Measurements from ENCODE around the gene COG2.

The COG2 gene

DNA sequence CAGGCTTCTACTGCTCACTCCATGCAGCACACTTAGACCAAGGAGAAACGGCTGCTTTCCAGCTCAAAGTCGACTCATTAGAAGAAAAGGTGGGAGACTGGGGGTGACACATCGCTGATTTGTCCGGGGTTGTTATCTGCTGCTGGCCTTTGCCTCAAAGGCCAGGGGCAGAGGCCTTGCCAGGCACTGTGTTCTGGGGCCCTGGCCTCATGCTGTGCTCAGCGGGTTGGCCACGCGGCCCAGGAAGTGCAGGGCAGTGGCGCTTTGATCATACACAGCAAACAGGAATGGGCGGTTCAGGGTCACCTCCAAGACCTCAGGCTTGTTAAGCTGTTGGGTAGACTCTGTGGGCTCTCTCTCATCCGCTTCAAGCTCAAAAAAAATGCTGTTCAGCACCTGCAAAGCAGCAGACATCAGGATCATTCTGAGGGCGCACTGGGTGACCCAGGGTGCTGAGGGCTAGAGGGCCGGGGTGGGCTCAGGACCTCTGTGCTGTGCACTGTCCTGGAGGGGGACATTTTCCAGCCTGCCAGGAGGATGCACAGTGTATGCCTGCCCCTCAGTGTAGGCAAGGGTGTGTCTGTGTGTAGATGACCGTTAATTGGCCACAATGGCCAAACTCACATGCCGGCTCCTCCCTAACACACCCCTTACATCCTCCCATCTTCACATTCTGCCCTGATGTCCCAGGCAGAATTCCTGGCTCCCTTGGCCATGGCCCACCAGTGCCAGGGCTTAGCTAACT lies 60.8 kb downstream of the COG2 start:
- no peak overlapping the region for H3K9ac ChIP-seq (ENCODE audit: low read depth, low read length)
- no peaks in the 10 kb centered on the region for H3K9me3 ChIP-seq (ENCODE audit: insufficient read depth, low read depth, low read length)
- H3K4me3 ChIP-seq (ENCODE audit: low read length): no peak overlapping the region
- H3K4me1 ChIP-seq (ENCODE audit: insufficient read depth, low read length): no peaks in the 10 kb centered on the region
- H3K27ac ChIP-seq (ENCODE audit: low read length): no peak overlapping the region
- H3K27me3 ChIP-seq (ENCODE audit: insufficient read depth, low read length): no peaks in the 10 kb centered on the region
- no peaks in the 10 kb centered on the region for H3K36me3 ChIP-seq (ENCODE audit: insufficient read depth, low read depth, low read length)

- Histone ChIP-seq H3K27me3 (ENCODE audit: insufficient read depth, low read length) (no peaks in the 10 kb centered on the region), H3K27ac (ENCODE audit: low read length) (no peak overlapping the region), H3K36me3 (ENCODE audit: insufficient read depth, low read depth, low read length) (no peaks in the 10 kb centered on the region), H3K9ac (ENCODE audit: low read depth, low read length) (no peak overlapping the region), H3K4me1 (ENCODE audit: insufficient read depth, low read length) (no peaks in the 10 kb centered on the region), H3K4me3 (ENCODE audit: low read length) (no peak overlapping the region), H3K9me3 (ENCODE audit: insufficient read depth, low read depth, low read length) (no peaks in the 10 kb centered on the region)
Measured at GRCh38 chr1:230703679-230704385, 61.6 kb downstream of the COG2 start.

DNA sequence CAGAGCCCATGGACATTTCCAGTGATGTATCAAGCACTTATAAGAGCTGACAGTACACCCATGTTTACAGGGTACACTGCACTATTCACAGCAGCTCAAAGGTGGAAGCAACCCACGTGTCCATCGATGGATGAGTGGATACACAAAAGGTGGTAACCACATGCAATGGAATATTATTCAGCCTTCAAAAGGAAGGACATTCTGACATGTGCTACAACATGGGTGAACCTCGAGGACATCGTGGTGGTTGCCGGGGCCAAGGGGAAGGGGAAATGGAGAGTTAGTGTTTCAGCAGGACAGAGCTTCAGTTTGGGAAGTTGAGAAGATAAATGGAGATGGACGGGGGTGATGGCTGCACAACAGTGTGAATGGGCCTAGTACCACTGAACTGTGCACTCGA lies 62.5 kb downstream of the COG2 start:
- H3K36me3 ChIP-seq (ENCODE audit: insufficient read depth, low read depth, low read length): no peaks in the 10 kb centered on the region
- no peak overlapping the region for H3K9ac ChIP-seq (ENCODE audit: low read depth, low read length)
- H3K4me1 ChIP-seq (ENCODE audit: insufficient read depth, low read length): no peaks in the 10 kb centered on the region
- no peak overlapping the region for H3K27ac ChIP-seq (ENCODE audit: low read length)
- no peaks in the 10 kb centered on the region for H3K27me3 ChIP-seq (ENCODE audit: insufficient read depth, low read length)
- no peak overlapping the region for H3K4me3 ChIP-seq (ENCODE audit: low read length)
- no peaks in the 10 kb centered on the region for H3K9me3 ChIP-seq (ENCODE audit: insufficient read depth, low read depth, low read length)

GRCh38 chr1:230705289-230706019 lies 63.2 kb downstream of the COG2 start:
- Histone ChIP-seq H3K4me3 (ENCODE audit: low read length) (no peak overlapping the region), H3K36me3 (ENCODE audit: insufficient read depth, low read depth, low read length) (no peaks in the 10 kb centered on the region), H3K27ac (ENCODE audit: low read length) (no peak overlapping the region), H3K27me3 (ENCODE audit: insufficient read depth, low read length) (no peaks in the 10 kb centered on the region), H3K9ac (ENCODE audit: low read depth, low read length) (no peak overlapping the region), H3K4me1 (ENCODE audit: insufficient read depth, low read length) (no peaks in the 10 kb centered on the region), H3K9me3 (ENCODE audit: insufficient read depth, low read depth, low read length) (no peaks in the 10 kb centered on the region)

DNA sequence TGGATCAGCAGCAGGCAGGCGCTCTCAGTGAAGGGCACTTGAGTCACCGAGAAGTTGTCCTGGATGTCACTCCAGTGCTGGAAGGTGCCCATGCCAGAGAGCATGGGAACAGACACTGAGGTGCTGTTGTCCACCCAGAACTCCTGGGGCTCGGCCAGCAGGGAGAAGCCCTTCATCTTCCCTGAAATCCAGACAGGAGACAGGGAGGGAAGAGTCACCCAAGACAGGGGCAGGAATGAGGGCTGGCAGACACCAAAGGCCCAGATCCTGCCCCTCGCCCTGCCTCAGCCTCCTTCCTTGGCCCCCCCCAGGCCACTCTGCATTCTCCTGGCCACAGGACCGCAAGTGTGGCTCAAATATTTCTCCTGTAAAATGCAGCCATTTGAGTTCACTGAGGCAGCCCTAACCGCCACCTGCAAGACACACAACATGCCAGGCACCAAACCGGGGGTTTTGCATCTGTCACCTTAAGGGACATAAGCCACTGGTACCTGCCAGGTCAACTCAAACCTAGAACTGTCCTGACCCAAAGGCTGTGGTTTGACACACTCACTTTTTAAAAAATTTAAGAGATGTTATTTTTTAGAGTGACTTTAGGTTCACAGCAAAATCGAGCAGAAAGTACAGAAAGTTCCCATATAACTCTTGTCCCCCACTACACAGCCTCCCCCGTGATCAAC lies 63.9 kb downstream of the COG2 start:
- no peaks in the 10 kb centered on the region for H3K36me3 ChIP-seq (ENCODE audit: insufficient read depth, low read depth, low read length)
- H3K4me3 ChIP-seq (ENCODE audit: low read length): no peak overlapping the region
- no peak overlapping the region for H3K9ac ChIP-seq (ENCODE audit: low read depth, low read length)
- H3K27ac ChIP-seq (ENCODE audit: low read length): no peak overlapping the region
- H3K9me3 ChIP-seq (ENCODE audit: insufficient read depth, low read depth, low read length): no peaks in the 10 kb centered on the region
- no peaks in the 10 kb centered on the region for H3K27me3 ChIP-seq (ENCODE audit: insufficient read depth, low read length)
- no peaks in the 10 kb centered on the region for H3K4me1 ChIP-seq (ENCODE audit: insufficient read depth, low read length)

DNA sequence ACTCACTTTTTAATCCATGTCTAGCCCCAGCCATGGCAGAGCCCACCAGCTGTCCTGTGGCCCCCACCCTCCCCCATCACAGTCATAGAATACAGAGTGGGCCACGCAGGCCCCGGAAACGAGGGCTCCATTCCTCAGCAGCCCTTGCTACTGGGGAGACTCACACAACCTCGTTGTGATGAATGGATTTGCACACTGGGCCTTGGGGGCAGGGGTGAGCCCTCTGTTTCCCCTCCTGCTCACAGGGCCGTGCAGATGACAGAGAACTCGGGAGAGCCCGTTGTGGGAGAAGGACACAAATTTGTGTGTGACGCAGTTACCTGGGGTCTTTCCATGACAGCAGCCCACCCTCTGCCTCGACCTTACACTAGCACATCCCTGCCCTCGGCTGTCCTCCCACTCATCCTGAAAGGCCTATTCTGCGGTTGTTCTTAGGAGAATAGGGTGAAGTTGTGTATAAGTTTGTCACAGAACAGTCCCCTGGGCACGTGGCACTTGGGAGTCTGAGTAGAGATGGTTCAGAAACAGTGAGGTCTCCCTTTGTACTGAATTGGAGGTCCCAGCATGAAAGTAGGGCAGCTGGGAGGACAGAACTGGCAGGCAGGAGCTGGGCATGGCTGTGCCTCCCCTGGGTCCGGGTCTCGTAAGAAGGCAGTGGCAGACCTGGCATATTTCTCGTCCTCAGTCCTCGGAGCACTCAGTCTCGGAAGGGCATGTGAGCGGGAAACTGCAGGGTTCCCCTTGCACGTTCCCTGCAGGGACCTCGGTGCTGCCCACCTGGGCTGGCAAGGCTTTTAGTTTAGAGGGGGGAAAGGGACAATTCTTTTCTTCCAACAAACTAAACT lies 64.8 kb downstream of the COG2 start:
- H3K36me3 ChIP-seq (ENCODE audit: insufficient read depth, low read depth, low read length): no peaks in the 10 kb centered on the region
- H3K27ac ChIP-seq (ENCODE audit: low read length): no peak overlapping the region
- H3K27me3 ChIP-seq (ENCODE audit: insufficient read depth, low read length): no peaks in the 10 kb centered on the region
- H3K9me3 ChIP-seq (ENCODE audit: insufficient read depth, low read depth, low read length): no peaks in the 10 kb centered on the region
- H3K4me3 ChIP-seq (ENCODE audit: low read length): no peak overlapping the region
- H3K4me1 ChIP-seq (ENCODE audit: insufficient read depth, low read length): 0 out of 2 replicates have a peak, but pooled peaks cover 2% of the 10 kb centered on the region
- no peak overlapping the region for H3K9ac ChIP-seq (ENCODE audit: low read depth, low read length)

GRCh38 chr1:230707732-230708630 lies 65.7 kb downstream of the COG2 start:
- H3K4me3 ChIP-seq (ENCODE audit: low read length): no peak overlapping the region
- H3K4me1 ChIP-seq (ENCODE audit: insufficient read depth, low read length): 0 out of 2 replicates have a peak, but pooled peaks cover 4% of the 10 kb centered on the region
- no peak overlapping the region for H3K9ac ChIP-seq (ENCODE audit: low read depth, low read length)
- no peaks in the 10 kb centered on the region for H3K9me3 ChIP-seq (ENCODE audit: insufficient read depth, low read depth, low read length)
- no peaks in the 10 kb centered on the region for H3K36me3 ChIP-seq (ENCODE audit: insufficient read depth, low read depth, low read length)
- no peak overlapping the region for H3K27ac ChIP-seq (ENCODE audit: low read length)
- H3K27me3 ChIP-seq (ENCODE audit: insufficient read depth, low read length): no peaks in the 10 kb centered on the region

DNA sequence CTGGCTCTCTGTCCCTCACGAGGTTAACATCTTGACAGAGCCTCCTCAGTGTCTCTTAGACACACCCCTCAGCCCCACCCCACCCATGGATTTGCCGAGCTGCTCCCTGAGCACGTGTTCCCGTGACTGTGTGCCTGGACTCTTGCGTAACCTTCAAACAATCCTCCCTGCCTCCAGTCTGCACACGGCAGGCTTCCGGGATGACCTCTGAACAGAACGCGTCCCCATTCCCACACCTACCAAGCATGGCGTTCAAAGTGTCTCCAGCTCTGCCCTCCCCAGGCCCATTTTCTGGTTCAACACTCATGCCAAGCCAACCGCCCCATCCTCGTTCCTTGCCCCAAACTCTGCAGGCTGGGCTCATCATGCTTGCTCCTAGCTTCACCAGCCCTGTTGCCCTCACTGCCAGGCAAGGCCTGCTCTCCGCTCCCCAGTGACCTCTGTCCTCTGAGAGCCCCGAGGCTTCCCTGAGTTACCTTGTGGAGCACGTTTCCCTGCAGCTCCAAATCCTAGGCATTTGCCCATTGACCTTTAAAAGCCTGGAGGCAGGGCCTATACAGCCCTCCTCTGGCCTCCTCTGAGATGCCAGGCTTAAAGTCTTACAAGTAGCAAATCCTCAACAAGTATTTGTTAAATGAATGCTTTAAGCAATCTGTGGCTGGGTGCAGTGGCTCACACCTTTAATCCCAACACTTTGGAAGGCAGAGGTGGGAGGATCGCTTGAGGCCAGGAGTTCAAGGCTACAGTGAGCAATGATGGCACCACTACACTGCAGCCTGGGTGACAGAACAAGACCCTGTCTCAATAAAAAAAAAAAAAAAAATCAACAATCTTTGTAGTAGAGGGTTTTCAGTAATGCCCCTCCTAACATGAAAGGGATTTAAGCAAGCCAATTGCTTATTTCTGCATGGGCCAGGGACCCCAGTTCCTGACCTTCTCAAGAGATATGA lies 66.6 kb downstream of the COG2 start:
- Histone ChIP-seq H3K9ac (ENCODE audit: low read depth, low read length) (no peak overlapping the region), H3K4me1 (ENCODE audit: insufficient read depth, low read length) (0 out of 2 replicates have a peak, but pooled peaks cover 4% of the 10 kb centered on the region), H3K9me3 (ENCODE audit: insufficient read depth, low read depth, low read length) (no peaks in the 10 kb centered on the region), H3K4me3 (ENCODE audit: low read length) (no peak overlapping the region), H3K36me3 (ENCODE audit: insufficient read depth, low read depth, low read length) (no peaks in the 10 kb centered on the region), H3K27me3 (ENCODE audit: insufficient read depth, low read length) (no peaks in the 10 kb centered on the region), H3K27ac (ENCODE audit: low read length) (no peak overlapping the region)

GRCh38 chr1:230709619-230710542 lies 67.6 kb downstream of the COG2 start:
- Histone ChIP-seq H3K4me1 (ENCODE audit: insufficient read depth, low read length) (0 out of 2 replicates have a peak, but pooled peaks cover 4% of the 10 kb centered on the region), H3K4me3 (ENCODE audit: low read length) (no peak overlapping the region), H3K27ac (ENCODE audit: low read length) (no peak overlapping the region), H3K9me3 (ENCODE audit: insufficient read depth, low read depth, low read length) (no peaks in the 10 kb centered on the region), H3K27me3 (ENCODE audit: insufficient read depth, low read length) (no peaks in the 10 kb centered on the region), H3K9ac (ENCODE audit: low read depth, low read length) (no peak overlapping the region), H3K36me3 (ENCODE audit: insufficient read depth, low read depth, low read length) (no peaks in the 10 kb centered on the region)
